Neural progenitor cell (in vitro differentiated cells): ENCODE data around the gene NAT10.

Source experiments
- EZH2 ChIP-seq: fragments of 200-600 bp; sonication (generic); IDR thresholded peaks from 2 replicates; pipeline ENCODE4 v1.6.1; 2017; ENCODE audit warnings: antibody characterized with exemption, mild to moderate bottlenecking, moderate library complexity
- EZH2phosphoT487 ChIP-seq: fragments of 200-600 bp; sonication (generic); IDR thresholded peaks from 2 replicates; pipeline ENCODE4 v1.6.1; 2017; ENCODE audit warnings: antibody characterized with exemption
- TF ChIP-seq, protein P1 (sequence below): fragments of 200-600 bp; sonication (generic); IDR thresholded peaks from 2 replicates; pipeline ENCODE4 v1.5.1; 2017; ENCODE audit warnings: antibody characterized with exemption, mild to moderate bottlenecking

DNA sequence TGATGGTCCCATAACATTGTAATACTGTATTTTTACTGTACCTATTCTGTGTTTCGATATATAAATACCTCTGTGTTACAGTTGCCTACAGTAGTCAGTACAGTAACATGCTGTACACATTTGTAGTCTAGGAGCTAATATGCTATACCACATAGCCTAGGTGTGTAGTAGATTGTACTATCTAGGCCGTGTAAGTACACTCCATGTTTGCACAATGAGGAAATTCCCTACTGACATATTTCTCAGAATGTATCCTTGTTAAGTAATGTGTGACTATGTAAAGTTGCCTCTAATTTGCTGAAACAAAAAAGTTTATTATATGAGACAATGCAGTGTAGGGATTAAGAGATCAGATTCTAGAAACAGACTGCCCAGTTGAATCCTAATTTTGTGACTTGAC lies 32.6 kb upstream of the NAT10 start:
- TF ChIP-seq, protein P1, sequence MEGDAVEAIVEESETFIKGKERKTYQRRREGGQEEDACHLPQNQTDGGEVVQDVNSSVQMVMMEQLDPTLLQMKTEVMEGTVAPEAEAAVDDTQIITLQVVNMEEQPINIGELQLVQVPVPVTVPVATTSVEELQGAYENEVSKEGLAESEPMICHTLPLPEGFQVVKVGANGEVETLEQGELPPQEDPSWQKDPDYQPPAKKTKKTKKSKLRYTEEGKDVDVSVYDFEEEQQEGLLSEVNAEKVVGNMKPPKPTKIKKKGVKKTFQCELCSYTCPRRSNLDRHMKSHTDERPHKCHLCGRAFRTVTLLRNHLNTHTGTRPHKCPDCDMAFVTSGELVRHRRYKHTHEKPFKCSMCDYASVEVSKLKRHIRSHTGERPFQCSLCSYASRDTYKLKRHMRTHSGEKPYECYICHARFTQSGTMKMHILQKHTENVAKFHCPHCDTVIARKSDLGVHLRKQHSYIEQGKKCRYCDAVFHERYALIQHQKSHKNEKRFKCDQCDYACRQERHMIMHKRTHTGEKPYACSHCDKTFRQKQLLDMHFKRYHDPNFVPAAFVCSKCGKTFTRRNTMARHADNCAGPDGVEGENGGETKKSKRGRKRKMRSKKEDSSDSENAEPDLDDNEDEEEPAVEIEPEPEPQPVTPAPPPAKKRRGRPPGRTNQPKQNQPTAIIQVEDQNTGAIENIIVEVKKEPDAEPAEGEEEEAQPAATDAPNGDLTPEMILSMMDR, result no peak
- no peak for TF ChIP-seq EZH2phosphoT487
- TF ChIP-seq EZH2, result no peak
